Measurements from ENCODE around the gene SPSB1. TPM values are rescaled to one million over a fixed set of nuclear protein-coding genes. Genes with fewer than 3 reads are reported as not detected.

SPSB1 gene
- total and polyA plus RNA-seq, 2 experiments from 2014 or later, result 13.5 to 22.7 TPM

DNA sequence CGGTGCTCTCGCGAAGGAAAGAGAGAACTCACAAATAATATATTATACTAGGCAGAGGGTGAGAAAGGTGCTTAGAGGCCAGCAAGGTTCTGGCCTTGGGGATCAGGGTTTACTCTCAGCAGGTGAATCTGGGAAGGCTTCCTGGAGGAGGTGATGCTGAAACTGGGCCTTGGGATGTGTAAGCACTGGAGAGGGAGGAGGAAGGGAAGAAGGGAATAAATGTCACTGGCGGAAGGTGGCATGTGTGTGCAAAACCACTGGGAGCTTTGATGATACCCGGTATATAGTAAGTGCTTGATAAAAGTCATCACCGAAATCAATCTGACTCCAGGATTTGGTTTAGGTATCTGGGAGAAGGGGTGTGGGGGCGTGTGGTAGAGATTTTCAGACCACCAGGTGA is 24.4 kb downstream of the SPSB1 start:
- no peaks in the 10 kb centered on the region for H3K9me2 ChIP-seq (ENCODE audit: insufficient read depth)
- H3K27ac ChIP-seq, result peak overlapping the region; percentile 47
- TF ChIP-seq EZH2 (IDR thresholded peaks at IDR 0.05; ENCODE audit: insufficient read depth, poor library complexity, severe bottlenecking) (no peak), EZH2phosphoT487 (IDR thresholded peaks at IDR 0.05; ENCODE audit: insufficient read depth, low read depth) (no peak)
- peak overlapping the region; percentile 28 for H3K4me2 ChIP-seq (ENCODE audit: unreplicated experiment)
- no peaks in the 10 kb centered on the region for H4K20me1 ChIP-seq (ENCODE audit: insufficient read depth)
- no peaks in the 10 kb centered on the region for H3K36me3 ChIP-seq (ENCODE audit: low read depth)
- H3K4me3 ChIP-seq, result no peak overlapping the region
- H2AFZ ChIP-seq, result no peak overlapping the region
- 83 to 85% methylated on average over 7 of the region's 7 CpGs for WGBS, 2 experiments (ENCODE audit: low coverage in 1 of 2, low lambda C conversion rate in 2 of 2, missing lambda C conversion rate in 2 of 2)
- H3K79me2 ChIP-seq (ENCODE audit: insufficient read depth), result peaks cover 97% of the 10 kb centered on the region
- H3K9me3 ChIP-seq (ENCODE audit: low read depth), result no peaks in the 10 kb centered on the region
- no peaks in the 10 kb centered on the region for H3K27me3 ChIP-seq (replicated peaks; ENCODE audit: insufficient read depth)
- no peak for DNase-seq
- H3K9ac ChIP-seq, result peak overlapping the region; percentile 36; the same call in 1 of the 2 replicates
- H3K4me1 ChIP-seq (ENCODE audit: insufficient read depth), result peaks cover 40% of the 10 kb centered on the region
- H3F3A ChIP-seq (ENCODE audit: insufficient read depth), result peaks cover 25% of the 10 kb centered on the region; the same call in 1 of the 2 replicates
- in situ Hi-C loops (cut with MboI), result no loop called here

DNA sequence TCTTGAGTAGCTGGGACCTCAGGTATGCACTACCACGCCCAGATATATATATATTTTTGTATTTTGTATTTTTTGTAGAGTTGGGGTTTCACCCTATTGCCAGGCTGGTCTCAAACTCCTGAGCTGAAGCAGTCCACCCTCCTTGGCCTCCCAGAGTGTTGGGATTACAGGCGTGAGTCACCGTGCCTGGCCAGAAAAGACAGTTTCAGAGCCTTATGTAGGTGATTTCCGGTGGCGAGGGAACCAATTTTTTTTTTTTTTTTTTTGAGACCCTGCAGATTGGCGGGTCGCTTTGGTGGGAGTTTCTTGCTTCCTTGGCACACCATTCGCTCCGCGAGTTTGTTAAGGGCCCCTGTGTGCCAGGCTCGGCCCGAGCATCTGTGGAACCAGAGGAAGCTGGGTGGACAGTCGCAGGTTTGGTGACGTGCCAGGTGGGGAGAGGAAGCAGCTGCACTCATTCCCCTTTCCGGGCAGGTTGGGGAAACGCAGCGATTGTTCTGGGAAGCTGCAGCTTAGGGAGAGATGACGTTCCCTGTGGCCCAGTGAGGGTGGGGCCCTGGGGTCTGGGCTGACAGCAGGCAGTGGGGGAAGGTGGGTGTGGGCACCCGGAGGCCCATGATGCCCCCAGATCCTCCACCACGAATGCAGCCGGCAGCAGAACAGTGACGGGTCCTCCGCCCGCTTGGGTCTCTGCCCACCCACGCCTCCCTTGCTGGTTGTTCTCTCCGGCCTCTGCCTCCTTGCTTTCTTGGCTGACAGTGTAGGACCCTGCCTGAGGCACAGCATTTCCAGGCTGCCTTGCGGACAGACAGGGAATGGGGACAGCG is 25.1 kb downstream of the SPSB1 start:
- no peak overlapping the region for H2AFZ ChIP-seq
- peak overlapping the region; percentile 47 for H3K27ac ChIP-seq
- H3K4me2 ChIP-seq (ENCODE audit: unreplicated experiment), result peak overlapping the region; percentile 28

GRCh38 chr1:9319208-9319788 is 26.6 kb downstream of the SPSB1 start:
- no peak for TF ChIP-seq EZH2phosphoT487 (IDR thresholded peaks at IDR 0.05; ENCODE audit: insufficient read depth, low read depth)
- no peak for TF ChIP-seq EZH2 (IDR thresholded peaks at IDR 0.05; ENCODE audit: insufficient read depth, poor library complexity, severe bottlenecking)
- WGBS, 2 experiments (ENCODE audit: low coverage in 1 of 2, low lambda C conversion rate in 2 of 2, missing lambda C conversion rate in 2 of 2), result 95 to 96% methylated on average over 17 to 20 of the region's 20 CpGs
- no peaks in the 10 kb centered on the region; the same call in 1 of the 2 replicates for H4K20me1 ChIP-seq (ENCODE audit: insufficient read depth)
- H2AFZ ChIP-seq, result no peak overlapping the region
- H3K9me2 ChIP-seq (ENCODE audit: insufficient read depth), result no peaks in the 10 kb centered on the region
- no peak overlapping the region for H3K4me2 ChIP-seq (ENCODE audit: unreplicated experiment)
- H3F3A ChIP-seq (ENCODE audit: insufficient read depth), result peaks cover 25% of the 10 kb centered on the region; the same call in 1 of the 2 replicates
- H3K9ac ChIP-seq, result no peak overlapping the region
- in situ Hi-C loops (cut with MboI), result no loop called here
- H3K79me2 ChIP-seq (ENCODE audit: insufficient read depth), result peaks cover 95% of the 10 kb centered on the region
- H3K27ac ChIP-seq, result no peak overlapping the region
- H3K4me1 ChIP-seq (ENCODE audit: insufficient read depth), result peaks cover 40% of the 10 kb centered on the region
- no peaks in the 10 kb centered on the region for H3K27me3 ChIP-seq (replicated peaks; ENCODE audit: insufficient read depth)
- DNase-seq, result no peak
- no peak overlapping the region for H3K4me3 ChIP-seq
- no peaks in the 10 kb centered on the region for H3K36me3 ChIP-seq (ENCODE audit: low read depth)
- no peaks in the 10 kb centered on the region for H3K9me3 ChIP-seq (ENCODE audit: low read depth)

More for the DNA sequence above, 25.1 kb downstream of the SPSB1 start:
- Histone ChIP-seq H3K4me3 (no peak overlapping the region; the same call in 1 of the 2 replicates), H3K9ac (peak overlapping the region; percentile 50), H3K27me3 (replicated peaks; ENCODE audit: insufficient read depth) (no peaks in the 10 kb centered on the region), H3K9me2 (ENCODE audit: insufficient read depth) (no peaks in the 10 kb centered on the region), H3K9me3 (ENCODE audit: low read depth) (no peaks in the 10 kb centered on the region), H3K36me3 (ENCODE audit: low read depth) (no peaks in the 10 kb centered on the region), H4K20me1 (ENCODE audit: insufficient read depth) (no peaks in the 10 kb centered on the region; the same call in 1 of the 2 replicates), H3K79me2 (ENCODE audit: insufficient read depth) (peaks cover 95% of the 10 kb centered on the region), H3F3A (ENCODE audit: insufficient read depth) (peaks cover 25% of the 10 kb centered on the region; the same call in 1 of the 2 replicates), H3K4me1 (ENCODE audit: insufficient read depth) (peaks cover 40% of the 10 kb centered on the region)
- DNase-seq, result peak; percentile 80
- TF ChIP-seq EZH2phosphoT487 (IDR thresholded peaks at IDR 0.05; ENCODE audit: insufficient read depth, low read depth), result no peak
- no peak for TF ChIP-seq EZH2 (IDR thresholded peaks at IDR 0.05; ENCODE audit: insufficient read depth, poor library complexity, severe bottlenecking)
- in situ Hi-C loops (cut with MboI), result no loop called here
- WGBS, 2 experiments (ENCODE audit: low coverage in 1 of 2, low lambda C conversion rate in 2 of 2, missing lambda C conversion rate in 2 of 2), result 24 to 25% methylated on average over 28 of the region's 28 CpGs

DNA sequence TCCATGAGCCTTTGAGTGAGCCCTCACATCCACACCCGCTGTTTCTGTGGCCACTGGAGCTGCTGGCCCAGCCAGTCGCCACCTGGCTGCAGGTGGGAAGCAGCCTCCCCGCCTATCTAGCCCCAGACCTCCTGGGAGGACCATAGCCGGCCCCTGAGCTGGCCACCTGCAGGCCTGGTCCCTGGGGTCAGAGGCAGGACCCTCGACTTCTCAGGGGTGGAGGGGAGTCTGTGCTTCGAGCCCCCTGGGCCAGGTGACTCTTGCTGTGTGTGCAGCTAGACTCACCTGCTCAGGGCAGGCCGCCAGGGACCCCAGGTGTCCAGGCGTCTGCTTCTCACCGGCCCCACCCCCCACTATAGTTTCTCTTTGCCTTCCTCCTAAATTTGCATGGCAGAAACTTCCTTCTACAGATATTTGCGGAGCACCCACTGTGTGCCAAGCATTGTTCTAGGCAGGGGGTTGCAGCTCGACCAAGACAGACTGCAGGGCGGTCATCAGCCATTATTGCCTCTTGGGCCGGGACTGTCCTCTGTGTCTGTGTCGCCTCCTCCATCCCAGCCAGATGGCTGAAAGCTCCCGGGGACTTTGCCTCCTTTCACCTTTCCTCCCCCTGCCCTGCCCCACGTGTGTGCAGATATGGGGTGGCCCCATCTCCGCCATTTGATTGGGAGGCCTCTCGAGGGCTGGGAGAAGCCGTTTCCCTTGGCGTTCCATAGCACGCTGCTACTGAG is 27.3 kb downstream of the SPSB1 start:
- WGBS, 2 experiments (ENCODE audit: low coverage in 1 of 2, low lambda C conversion rate in 2 of 2, missing lambda C conversion rate in 2 of 2), result 83 to 88% methylated on average over 19 to 21 of the region's 21 CpGs
- H2AFZ ChIP-seq, result no peak overlapping the region
- no peaks in the 10 kb centered on the region for H3K36me3 ChIP-seq (ENCODE audit: low read depth)
- H3K9ac ChIP-seq, result no peak overlapping the region
- no peaks in the 10 kb centered on the region for H3K9me3 ChIP-seq (ENCODE audit: low read depth)
- H3K9me2 ChIP-seq (ENCODE audit: insufficient read depth), result no peaks in the 10 kb centered on the region
- DNase-seq, result no peak
- peaks cover 40% of the 10 kb centered on the region for H3K4me1 ChIP-seq (ENCODE audit: insufficient read depth)
- peaks cover 95% of the 10 kb centered on the region for H3K79me2 ChIP-seq (ENCODE audit: insufficient read depth)
- H3K4me3 ChIP-seq, result no peak overlapping the region
- peaks cover 22% of the 10 kb centered on the region; the same call in 1 of the 2 replicates for H3F3A ChIP-seq (ENCODE audit: insufficient read depth)
- H3K27ac ChIP-seq, result no peak overlapping the region
- no peaks in the 10 kb centered on the region for H3K27me3 ChIP-seq (replicated peaks; ENCODE audit: insufficient read depth)
- TF ChIP-seq EZH2 (IDR thresholded peaks at IDR 0.05; ENCODE audit: insufficient read depth, poor library complexity, severe bottlenecking) (no peak), EZH2phosphoT487 (IDR thresholded peaks at IDR 0.05; ENCODE audit: insufficient read depth, low read depth) (no peak)
- in situ Hi-C loops (cut with MboI), result no loop called here
- no peak overlapping the region for H3K4me2 ChIP-seq (ENCODE audit: unreplicated experiment)
- H4K20me1 ChIP-seq (ENCODE audit: insufficient read depth), result no peaks in the 10 kb centered on the region; the same call in 1 of the 2 replicates
